ENCODE data around the gene ARFGAP3.

ARFGAP3 gene

GRCh38 chr22:42816336-42816735 is 40.7 kb downstream of the ARFGAP3 start:
- no peak for DNase-seq

GRCh38 chr22:42814616-42815015 is 42.5 kb downstream of the ARFGAP3 start:
- no peak for DNase-seq

DNA sequence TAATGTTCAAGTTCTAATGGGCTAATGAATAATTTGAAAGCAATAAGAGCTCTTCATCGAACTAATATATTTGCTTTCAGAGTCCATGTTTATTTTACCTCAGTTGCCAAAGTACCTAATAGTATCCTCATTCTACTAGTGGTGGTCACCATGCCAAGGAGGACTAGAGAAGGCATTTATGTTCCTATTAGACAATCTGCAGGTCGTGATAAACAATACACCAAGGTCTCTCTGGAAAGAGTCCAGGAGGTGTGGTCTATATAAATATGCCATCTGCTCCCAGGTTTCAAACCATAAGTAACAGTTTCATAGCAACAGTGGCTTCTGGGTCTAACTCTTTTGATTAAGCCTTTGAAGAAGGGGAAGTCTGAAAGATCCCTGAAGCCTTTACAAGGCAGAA is 42.9 kb downstream of the ARFGAP3 start:
- DNase-seq: no peak

DNA sequence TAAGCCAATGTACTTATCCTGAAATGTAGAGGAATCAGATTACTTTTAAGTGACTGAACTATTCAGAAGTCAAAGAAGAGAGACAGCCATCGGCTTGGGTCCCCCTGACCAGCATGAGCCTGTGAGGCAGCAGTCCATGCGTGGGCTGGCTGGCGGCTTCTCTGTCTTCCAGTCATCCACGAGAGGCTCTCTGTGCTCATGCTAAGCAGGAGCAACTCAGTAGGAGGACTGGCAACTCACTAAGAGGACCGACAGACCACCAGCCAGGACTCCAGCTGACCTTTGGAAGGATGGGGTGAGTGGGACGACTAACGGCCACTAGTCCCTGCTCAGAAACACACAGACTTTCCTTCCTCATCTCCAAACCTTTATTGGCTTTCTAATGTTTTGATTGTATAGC is 43.6 kb downstream of the ARFGAP3 start:
- no peak for DNase-seq

DNA sequence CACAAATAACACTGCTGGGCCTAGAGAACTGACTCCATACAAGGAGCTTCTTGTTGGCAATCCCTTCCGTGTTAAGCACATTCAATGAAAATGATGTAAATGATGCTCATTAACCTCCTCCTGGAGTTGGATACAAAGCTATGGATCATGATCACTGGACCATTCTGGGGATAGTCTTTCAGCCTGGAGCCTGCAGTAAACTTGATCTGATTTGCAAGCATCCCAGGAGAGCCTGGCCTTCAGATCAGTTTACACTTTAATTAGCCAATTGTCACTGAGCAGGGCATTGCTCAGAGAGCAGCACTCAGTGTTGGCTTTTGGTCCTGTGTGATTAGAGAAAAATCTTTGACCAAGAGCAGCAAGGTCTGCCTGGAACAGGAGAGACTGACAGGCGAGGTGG is 45.6 kb downstream of the ARFGAP3 start:
- no peak for DNase-seq

DNA sequence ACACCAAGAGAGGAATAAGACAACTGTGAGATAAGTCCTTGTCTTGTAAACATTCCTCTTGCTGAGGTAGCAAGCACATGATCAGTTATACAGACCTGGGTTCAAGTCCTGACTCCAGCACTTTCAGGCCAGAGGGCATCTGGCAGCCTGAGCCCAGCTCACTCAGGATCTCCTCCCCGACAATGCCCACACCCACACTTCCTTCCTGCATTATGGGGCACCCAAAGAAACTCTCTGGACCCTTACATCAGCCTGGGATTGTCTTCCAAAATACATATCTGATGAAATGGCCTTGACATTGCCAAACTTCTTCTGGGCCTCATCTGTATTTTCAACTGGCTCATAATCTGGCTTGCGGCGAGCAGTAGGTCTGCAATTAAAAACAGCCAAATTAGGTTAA is 48.6 kb downstream of the ARFGAP3 start:
- no peak for DNase-seq

DNA sequence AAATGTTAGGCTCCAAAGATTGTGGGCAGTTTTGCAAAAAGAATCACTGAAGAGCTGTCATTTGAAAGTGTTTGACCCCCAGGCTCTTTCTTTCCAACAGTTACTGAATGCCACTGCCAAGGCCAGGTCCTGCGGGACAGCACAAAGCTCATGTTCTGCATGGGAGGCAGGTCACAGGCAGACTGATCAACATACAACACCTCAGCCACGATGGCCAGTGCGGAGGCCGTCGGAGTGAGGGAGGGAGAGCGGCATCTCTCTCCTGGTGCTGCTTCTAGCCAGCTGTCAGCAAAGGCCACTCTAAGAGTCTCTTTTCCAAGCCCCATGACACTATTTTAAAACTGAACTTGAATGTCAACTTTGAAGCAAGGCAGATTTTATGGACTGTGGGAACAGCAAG is 49.9 kb downstream of the ARFGAP3 start:
- DNase-seq: no peak

GRCh38 chr22:42805998-42806830 is 50.9 kb downstream of the ARFGAP3 start:
- no peak for DNase-seq

- no peak for DNase-seq
Observed at GRCh38 chr22:42805016-42805997, 51.8 kb downstream of the ARFGAP3 start.

GRCh38 chr22:42803389-42803788 is 53.7 kb downstream of the ARFGAP3 start:
- no peak for DNase-seq

- no peak for DNase-seq
Observed at GRCh38 chr22:42801252-42802080, 55.6 kb downstream of the ARFGAP3 start.

DNA sequence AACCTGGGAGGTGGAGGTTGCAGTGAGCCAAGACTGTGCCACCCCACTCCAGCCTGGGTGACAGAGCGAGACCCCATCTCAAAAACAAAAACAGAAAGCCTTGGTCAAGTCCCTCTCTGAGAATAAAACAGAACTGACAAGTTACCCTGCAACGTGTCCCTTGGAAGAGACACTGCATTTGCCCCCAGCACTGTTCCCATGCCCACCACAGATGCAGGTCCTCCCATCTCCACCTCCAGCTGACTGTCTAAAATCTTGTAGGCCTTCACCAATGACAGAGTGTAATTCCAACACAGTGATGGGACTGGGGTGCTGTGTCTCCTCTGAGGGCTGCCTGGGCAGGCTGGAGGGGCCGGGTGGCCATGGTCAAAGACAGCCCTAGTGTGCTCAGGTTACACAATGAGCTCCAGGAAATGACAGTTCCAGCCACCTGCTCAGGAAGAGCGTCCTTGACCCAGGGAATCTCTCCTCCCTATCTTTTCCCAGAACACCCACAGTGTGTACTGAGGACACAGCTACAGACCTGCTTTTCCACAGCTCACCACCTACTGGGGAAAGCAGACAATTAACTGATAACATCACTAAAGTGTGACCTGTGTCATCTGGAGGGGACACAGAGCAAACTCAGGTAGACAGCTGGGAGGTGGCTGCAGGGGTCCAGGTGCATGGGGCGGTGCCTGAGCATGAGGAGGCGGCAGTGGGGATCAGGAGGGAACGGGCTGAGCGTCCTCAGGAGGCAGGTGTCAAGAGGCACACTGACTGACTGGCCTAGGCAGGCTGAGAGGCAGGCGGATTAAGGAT is 56.4 kb downstream of the ARFGAP3 start:
- DNase-seq: no peak

GRCh38 chr22:42799461-42800405 is 57.3 kb downstream of the ARFGAP3 start:
- no peak for DNase-seq

GRCh38 chr22:42799061-42799460 is 58.0 kb downstream of the ARFGAP3 start:
- no peak for DNase-seq

- no peak for DNase-seq
Observed at GRCh38 chr22:42797011-42797410, 60.1 kb downstream of the ARFGAP3 start.

DNA sequence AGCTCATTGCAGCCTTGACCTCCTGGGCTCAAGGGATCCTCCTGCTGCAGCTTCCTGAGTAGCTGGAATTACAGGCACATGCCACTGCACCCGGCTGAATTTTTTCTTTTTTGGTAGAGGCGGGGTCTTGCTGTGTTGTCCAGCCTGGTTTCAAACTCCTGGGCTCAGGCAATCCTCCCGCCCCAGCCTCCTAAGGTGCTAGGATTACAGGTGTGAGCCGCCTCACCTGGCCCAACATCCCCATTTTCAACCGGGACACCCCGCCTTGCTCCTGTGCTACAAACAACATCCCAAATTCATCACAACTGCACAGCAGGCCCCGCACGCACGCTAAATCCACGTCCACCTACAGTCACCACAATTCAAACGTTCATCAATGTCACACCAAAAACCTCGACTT is 61.0 kb downstream of the ARFGAP3 start:
- no peak for DNase-seq

DNA sequence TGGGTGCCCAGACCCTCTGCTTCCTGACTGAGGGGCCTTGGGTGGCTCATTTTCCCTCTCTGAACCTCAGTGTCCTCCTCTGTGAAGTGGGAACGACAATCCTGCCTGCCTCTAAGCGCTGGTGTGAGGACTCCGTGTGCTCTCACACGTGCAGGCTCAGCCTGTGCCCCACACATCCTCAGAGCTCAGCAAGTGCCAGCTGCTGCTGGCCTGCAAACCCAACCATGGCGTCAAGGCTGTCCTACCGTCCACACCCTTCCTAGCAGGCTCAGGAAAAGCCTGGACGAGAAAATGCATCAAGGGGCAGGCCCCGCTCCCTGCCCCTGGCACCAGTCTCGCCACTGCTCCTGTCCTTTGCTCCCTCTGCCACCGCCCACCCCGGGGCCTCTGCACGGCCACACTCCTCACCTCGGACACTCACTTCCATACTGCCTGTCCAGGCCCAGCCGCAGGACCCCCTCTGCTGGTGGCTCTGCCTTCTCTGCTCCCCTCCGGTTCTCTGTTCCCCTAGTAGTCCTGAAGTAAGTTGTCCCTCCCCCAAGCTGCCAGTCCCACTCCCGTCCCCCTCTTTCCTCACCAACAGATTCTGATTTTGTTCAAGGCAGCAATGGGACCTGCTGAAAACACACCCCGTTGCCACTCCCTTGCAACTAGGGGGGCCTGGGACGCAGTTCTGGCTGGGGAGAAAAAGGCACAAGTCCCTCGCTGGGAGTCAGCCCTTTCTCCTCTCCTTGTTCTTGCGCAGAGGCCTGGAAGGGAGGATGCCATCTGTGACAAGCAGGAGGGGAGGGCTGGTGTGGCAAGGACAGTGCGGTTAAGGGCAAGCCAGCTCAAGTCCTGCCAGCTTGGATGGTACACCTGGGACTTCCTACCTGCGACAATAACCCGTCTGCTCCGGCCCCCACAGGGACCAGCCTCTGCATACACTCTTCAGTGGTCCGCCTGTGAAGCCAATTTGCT is 62.2 kb downstream of the ARFGAP3 start:
- no peak for DNase-seq

GRCh38 chr22:42793848-42794405 is 63.1 kb downstream of the ARFGAP3 start:
- no peak for DNase-seq
